ENCODE data around the gene INSIG2.
A peak's percentile ranks its signal among the peaks of the same experiment; 100 is the strongest.

Gene INSIG2

GRCh38 chr2:118051826-118052358, 36.4 kb upstream of the INSIG2 start:
- Histone ChIP-seq H3K4me3 (no peak overlapping the region), H3K4me1 (no peaks in the 10 kb centered on the region), H3K36me3 (replicated peaks) (no peaks in the 10 kb centered on the region), H3K27me3 (ENCODE audit: low read depth) (peaks cover 16% of the 10 kb centered on the region), H3K9me3 (no peaks in the 10 kb centered on the region)
- DNase-seq (ENCODE audit: low spot score in 2 of 2): no peak
- in situ Hi-C loops (cut with MboI; ENCODE audit: low sequenced_read_pairs): no loop called here

- no peak overlapping the region for H3K4me3 ChIP-seq
- H3K27me3 ChIP-seq (ENCODE audit: low read depth): peaks cover 13% of the 10 kb centered on the region
- in situ Hi-C loops (cut with MboI; ENCODE audit: low sequenced_read_pairs): no loop called here
- no peaks in the 10 kb centered on the region for H3K4me1 ChIP-seq
- DNase-seq (ENCODE audit: low spot score in 2 of 2): no peak
- H3K9me3 ChIP-seq: no peaks in the 10 kb centered on the region
- no peaks in the 10 kb centered on the region for H3K36me3 ChIP-seq (replicated peaks)
Observed at GRCh38 chr2:118052474-118052873, 35.8 kb upstream of the INSIG2 start.

GRCh38 chr2:118053681-118054080, 34.6 kb upstream of the INSIG2 start:
- DNase-seq (ENCODE audit: low spot score in 2 of 2): no peak
- H3K4me1 ChIP-seq: no peaks in the 10 kb centered on the region
- no peaks in the 10 kb centered on the region for H3K9me3 ChIP-seq
- peaks cover 10% of the 10 kb centered on the region for H3K27me3 ChIP-seq (ENCODE audit: low read depth)
- in situ Hi-C loops (cut with MboI; ENCODE audit: low sequenced_read_pairs): no loop called here
- no peak overlapping the region for H3K4me3 ChIP-seq
- H3K36me3 ChIP-seq (replicated peaks): no peaks in the 10 kb centered on the region

GRCh38 chr2:118054213-118055008, 33.9 kb upstream of the INSIG2 start:
- Histone ChIP-seq H3K4me3 (no peak overlapping the region), H3K36me3 (replicated peaks) (no peaks in the 10 kb centered on the region), H3K9me3 (no peaks in the 10 kb centered on the region), H3K27me3 (ENCODE audit: low read depth) (peaks cover 9% of the 10 kb centered on the region), H3K4me1 (no peaks in the 10 kb centered on the region)
- DNase-seq (ENCODE audit: low spot score in 2 of 2): no peak
- in situ Hi-C loops (cut with MboI; ENCODE audit: low sequenced_read_pairs): no loop called here

- Histone ChIP-seq H3K36me3 (replicated peaks) (no peaks in the 10 kb centered on the region), H3K9me3 (no peaks in the 10 kb centered on the region), H3K4me1 (no peaks in the 10 kb centered on the region), H3K27me3 (ENCODE audit: low read depth) (peaks cover under 1% of the 10 kb centered on the region; the same call in 1 of the 2 replicates), H3K4me3 (no peak overlapping the region)
- in situ Hi-C loops (cut with MboI; ENCODE audit: low sequenced_read_pairs): no loop called here
- no peak for DNase-seq (ENCODE audit: low spot score in 2 of 2)
Observed at GRCh38 chr2:118055512-118056164, 32.6 kb upstream of the INSIG2 start.

GRCh38 chr2:118056165-118056534, 32.1 kb upstream of the INSIG2 start:
- in situ Hi-C loops (cut with MboI; ENCODE audit: low sequenced_read_pairs): no loop called here
- no peaks in the 10 kb centered on the region for H3K36me3 ChIP-seq (replicated peaks)
- H3K9me3 ChIP-seq: no peaks in the 10 kb centered on the region
- H3K27me3 ChIP-seq (ENCODE audit: low read depth): no peaks in the 10 kb centered on the region; the same call in 1 of the 2 replicates
- H3K4me1 ChIP-seq: no peaks in the 10 kb centered on the region
- no peak for DNase-seq (ENCODE audit: low spot score in 2 of 2)
- H3K4me3 ChIP-seq: no peak overlapping the region

- H3K4me1 ChIP-seq: no peaks in the 10 kb centered on the region
- in situ Hi-C loops (cut with MboI; ENCODE audit: low sequenced_read_pairs): no loop called here
- no peak for DNase-seq (ENCODE audit: low spot score in 2 of 2)
- no peaks in the 10 kb centered on the region for H3K9me3 ChIP-seq
- no peak overlapping the region for H3K4me3 ChIP-seq
- no peaks in the 10 kb centered on the region; the same call in 1 of the 2 replicates for H3K27me3 ChIP-seq (ENCODE audit: low read depth)
- H3K36me3 ChIP-seq (replicated peaks): no peaks in the 10 kb centered on the region
Observed at GRCh38 chr2:118056801-118057200, 31.5 kb upstream of the INSIG2 start.

GRCh38 chr2:118058951-118059350, 29.3 kb upstream of the INSIG2 start:
- in situ Hi-C loops (cut with MboI; ENCODE audit: low sequenced_read_pairs): no loop called here
- no peaks in the 10 kb centered on the region for H3K36me3 ChIP-seq (replicated peaks)
- H3K4me3 ChIP-seq: no peak overlapping the region
- no peak for DNase-seq (ENCODE audit: low spot score in 2 of 2)
- no peaks in the 10 kb centered on the region for H3K9me3 ChIP-seq
- no peaks in the 10 kb centered on the region for H3K4me1 ChIP-seq
- H3K27me3 ChIP-seq (ENCODE audit: low read depth): 0 out of 2 replicates have a peak, but pooled peaks cover 3% of the 10 kb centered on the region

GRCh38 chr2:118059919-118060478, 28.3 kb upstream of the INSIG2 start:
- no peaks in the 10 kb centered on the region for H3K9me3 ChIP-seq
- no peak for DNase-seq (ENCODE audit: low spot score in 2 of 2)
- in situ Hi-C loops (cut with MboI; ENCODE audit: low sequenced_read_pairs): no loop called here
- H3K36me3 ChIP-seq (replicated peaks): no peaks in the 10 kb centered on the region
- no peak overlapping the region for H3K4me3 ChIP-seq
- H3K4me1 ChIP-seq: no peaks in the 10 kb centered on the region
- peaks cover 12% of the 10 kb centered on the region for H3K27me3 ChIP-seq (ENCODE audit: low read depth)

GRCh38 chr2:118061135-118061955, 26.9 kb upstream of the INSIG2 start:
- in situ Hi-C loops (cut with MboI; ENCODE audit: low sequenced_read_pairs): no loop called here
- no peaks in the 10 kb centered on the region for H3K4me1 ChIP-seq
- H3K27me3 ChIP-seq (ENCODE audit: low read depth): peaks cover 14% of the 10 kb centered on the region
- no peaks in the 10 kb centered on the region for H3K36me3 ChIP-seq (replicated peaks)
- H3K9me3 ChIP-seq: no peaks in the 10 kb centered on the region
- peak in 1 of 2 experiments; percentile 12 for DNase-seq (ENCODE audit: low spot score in 2 of 2)
- no peak overlapping the region for H3K4me3 ChIP-seq

GRCh38 chr2:118062048-118062447, 26.2 kb upstream of the INSIG2 start:
- Histone ChIP-seq H3K4me3 (no peak overlapping the region), H3K9me3 (no peaks in the 10 kb centered on the region), H3K27me3 (ENCODE audit: low read depth) (peaks cover 14% of the 10 kb centered on the region), H3K36me3 (replicated peaks) (no peaks in the 10 kb centered on the region), H3K4me1 (no peaks in the 10 kb centered on the region)
- no peak for DNase-seq (ENCODE audit: low spot score in 2 of 2)
- in situ Hi-C loops (cut with MboI; ENCODE audit: low sequenced_read_pairs): no loop called here

- Histone ChIP-seq H3K9me3 (no peaks in the 10 kb centered on the region), H3K36me3 (replicated peaks) (no peaks in the 10 kb centered on the region), H3K4me3 (no peak overlapping the region), H3K27me3 (ENCODE audit: low read depth) (peaks cover 14% of the 10 kb centered on the region), H3K4me1 (no peaks in the 10 kb centered on the region)
- in situ Hi-C loops (cut with MboI; ENCODE audit: low sequenced_read_pairs): no loop called here
- DNase-seq (ENCODE audit: low spot score in 2 of 2): no peak
Observed at GRCh38 chr2:118062669-118063068, 25.6 kb upstream of the INSIG2 start.

GRCh38 chr2:118065015-118065706, 23.1 kb upstream of the INSIG2 start:
- peaks cover 25% of the 10 kb centered on the region for H3K27me3 ChIP-seq (ENCODE audit: low read depth)
- no peak for DNase-seq (ENCODE audit: low spot score in 2 of 2)
- no peaks in the 10 kb centered on the region for H3K36me3 ChIP-seq (replicated peaks)
- in situ Hi-C loops (cut with MboI; ENCODE audit: low sequenced_read_pairs): no loop called here
- no peaks in the 10 kb centered on the region for H3K4me1 ChIP-seq
- H3K9me3 ChIP-seq: no peaks in the 10 kb centered on the region
- no peak overlapping the region for H3K4me3 ChIP-seq
